GM12864 (cell line): ENCODE measurements around the gene SLC44A4.
A peak's percentile ranks its signal among the peaks of the same experiment; 100 is the strongest.

Source experiments
- DNase-seq: peaks from one replicate; pipeline ENCODE4 v3.0.0-alpha.2; 2011; ENCODE audit warnings: low read depth
- H3K4me3 ChIP-seq: 2 replicates; pipeline ENCODE4 v1.5.1; 2011; ENCODE audit warnings: mild to moderate bottlenecking, low read depth, low read length, control low read depth
- TF ChIP-seq, protein P1 (sequence below): IDR thresholded peaks from 2 replicates; pipeline ENCODE4 v1.5.1; 2011; ENCODE audit warnings: low read depth, mild to moderate bottlenecking, moderate library complexity, low read length, control low read depth, inconsistent platforms; ENCODE audit errors: missing control alignments

SLC44A4 gene

DNA sequence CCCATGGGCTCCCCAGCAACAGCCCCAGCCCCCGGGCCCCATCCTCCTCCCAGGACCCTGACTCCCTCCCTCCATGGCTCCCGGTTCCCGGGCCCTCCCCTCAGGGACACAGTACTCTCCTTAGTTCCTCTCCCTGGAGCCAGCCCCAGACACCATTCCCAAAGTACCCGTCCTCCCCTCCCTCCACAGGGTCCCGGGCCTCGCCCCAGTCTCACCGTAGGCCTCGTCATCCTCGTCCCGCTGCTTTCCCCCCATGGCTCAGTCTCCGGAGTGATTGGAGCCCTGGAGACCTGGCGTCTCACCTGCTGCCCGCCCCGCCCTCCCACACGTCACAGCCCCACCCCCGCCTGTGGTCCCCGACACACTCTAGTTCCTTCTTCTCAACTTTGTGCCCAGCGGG is at the start of gene SLC44A4:
Gene SLC44A4 (minus strand): TSS at position 272 of the 400 bp plus-strand sequence. CDS start 17 bp downstream, at position 255.
- no peak within 1 kb of the TSS for H3K4me3 ChIP-seq

GRCh38 chr6:31928672-31928939 is 49.8 kb upstream of the SLC44A4 start:
- no peak overlapping the region for H3K4me3 ChIP-seq
- TF ChIP-seq, protein P1, sequence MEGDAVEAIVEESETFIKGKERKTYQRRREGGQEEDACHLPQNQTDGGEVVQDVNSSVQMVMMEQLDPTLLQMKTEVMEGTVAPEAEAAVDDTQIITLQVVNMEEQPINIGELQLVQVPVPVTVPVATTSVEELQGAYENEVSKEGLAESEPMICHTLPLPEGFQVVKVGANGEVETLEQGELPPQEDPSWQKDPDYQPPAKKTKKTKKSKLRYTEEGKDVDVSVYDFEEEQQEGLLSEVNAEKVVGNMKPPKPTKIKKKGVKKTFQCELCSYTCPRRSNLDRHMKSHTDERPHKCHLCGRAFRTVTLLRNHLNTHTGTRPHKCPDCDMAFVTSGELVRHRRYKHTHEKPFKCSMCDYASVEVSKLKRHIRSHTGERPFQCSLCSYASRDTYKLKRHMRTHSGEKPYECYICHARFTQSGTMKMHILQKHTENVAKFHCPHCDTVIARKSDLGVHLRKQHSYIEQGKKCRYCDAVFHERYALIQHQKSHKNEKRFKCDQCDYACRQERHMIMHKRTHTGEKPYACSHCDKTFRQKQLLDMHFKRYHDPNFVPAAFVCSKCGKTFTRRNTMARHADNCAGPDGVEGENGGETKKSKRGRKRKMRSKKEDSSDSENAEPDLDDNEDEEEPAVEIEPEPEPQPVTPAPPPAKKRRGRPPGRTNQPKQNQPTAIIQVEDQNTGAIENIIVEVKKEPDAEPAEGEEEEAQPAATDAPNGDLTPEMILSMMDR: no peak
- no peak for DNase-seq

More for the DNA sequence above, at the start of gene SLC44A4:
- no peak for DNase-seq
- TF ChIP-seq, protein P1: no peak

GRCh38 chr6:31927863-31928671 is 49.3 kb upstream of the SLC44A4 start:
- H3K4me3 ChIP-seq: no peak overlapping the region
- TF ChIP-seq, protein P1: no peak
- no peak for DNase-seq

GRCh38 chr6:31927242-31927862 is 48.6 kb upstream of the SLC44A4 start, which contains the start of gene C2:
Gene C2 (plus strand): TSS chr6:31927717. CDS start chr6:31927753, 36 bp downstream.
- no peak within 1 kb of the TSS for H3K4me3 ChIP-seq
- TF ChIP-seq, protein P1: no peak
- DNase-seq: no peak

DNA sequence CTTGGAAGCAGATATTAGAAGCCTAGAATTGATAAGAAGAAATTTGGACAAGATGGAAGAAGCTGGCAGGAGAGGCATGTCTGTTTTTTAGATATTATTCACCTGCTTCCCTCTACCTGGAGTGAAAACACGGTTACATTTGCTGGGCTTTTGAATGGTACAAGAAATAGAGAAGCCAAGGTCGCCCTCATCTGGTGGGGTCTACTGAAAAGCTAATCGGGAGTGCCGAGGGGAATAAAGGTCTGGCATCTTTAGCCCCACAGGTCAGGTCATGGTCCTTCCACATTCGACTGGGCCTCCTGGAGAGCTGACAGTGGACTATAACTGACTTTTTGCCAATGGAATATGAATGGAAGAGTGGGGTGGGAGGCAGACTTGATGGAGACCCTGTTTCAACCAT is 44.1 kb upstream of the SLC44A4 start:
- no peak overlapping the region for H3K4me3 ChIP-seq
- TF ChIP-seq, protein P1: peak; percentile 27
- DNase-seq: no peak

DNA sequence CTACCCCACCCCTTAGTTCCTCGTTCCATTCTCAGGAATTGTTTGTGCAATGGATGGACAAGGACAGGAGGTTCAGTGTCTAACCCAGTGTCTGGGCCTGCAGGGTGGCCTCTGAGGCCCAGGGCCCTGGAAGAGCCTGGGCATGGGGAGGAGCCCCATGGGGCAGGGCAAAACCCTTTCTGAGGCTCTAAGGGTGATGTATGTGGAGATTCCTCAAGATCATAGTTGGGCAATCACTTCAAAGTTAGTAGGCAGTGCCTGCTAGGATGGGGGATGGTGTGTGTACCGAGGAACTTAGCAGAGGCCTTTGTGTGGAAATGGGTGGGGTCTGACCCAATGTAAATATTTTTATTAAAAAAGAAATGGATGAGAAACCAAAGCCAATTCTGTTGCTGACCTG is 42.0 kb upstream of the SLC44A4 start:
- TF ChIP-seq, protein P1: no peak

More for the DNA sequence above, 42.0 kb upstream of the SLC44A4 start:
- DNase-seq: no peak
- no peak overlapping the region for H3K4me3 ChIP-seq
